ENCODE results near the gene BCAT1.

- TF ChIP-seq CTCF (IDR thresholded peaks at IDR 0.05) (no peak), POLR2A (IDR thresholded peaks at IDR 0.05) (no peak)
These were observed 174.9 kb downstream of the BCAT1 start for GRCh38 chr12:24773996-24774395.
